GM21723 (cell line): Measurements from ENCODE around the gene CTSL.

Experiments
- ATAC-seq: cut with Tn5 transposase; IDR thresholded peaks from one replicate; pipeline ENCODE4 v1.9.1; 2021; ENCODE audit warnings: mild to moderate bottlenecking, moderate library complexity; ENCODE audit not compliant: unreplicated experiment

The CTSL gene

GRCh38 chr9:87725900-87726709, at the start of gene CTSL:
TSS of gene CTSL (plus strand) at chr9:87726119. CDS start at chr9:87727604, 1,485 bp downstream.
- ATAC-seq: no peak

- no peak for ATAC-seq
These were observed 48.7 kb upstream of the CTSL start for GRCh38 chr9:87676976-87677775.

GRCh38 chr9:87677776-87678587, 47.9 kb upstream of the CTSL start:
- ATAC-seq: no peak

- no peak for ATAC-seq
These were observed 47.1 kb upstream of the CTSL start for GRCh38 chr9:87678650-87679355.

GRCh38 chr9:87681271-87682061, 44.5 kb upstream of the CTSL start:
- ATAC-seq: no peak

- no peak for ATAC-seq
These were observed 43.8 kb upstream of the CTSL start for GRCh38 chr9:87682085-87682484.

GRCh38 chr9:87682618-87683017, 43.3 kb upstream of the CTSL start:
- ATAC-seq: no peak

- no peak for ATAC-seq
These were observed 41.9 kb upstream of the CTSL start for GRCh38 chr9:87683751-87684626.

GRCh38 chr9:87684627-87685219, 41.2 kb upstream of the CTSL start:
- no peak for ATAC-seq

GRCh38 chr9:87685441-87685840, 40.5 kb upstream of the CTSL start:
- ATAC-seq: no peak

- no peak for ATAC-seq
These were observed 39.9 kb upstream of the CTSL start for GRCh38 chr9:87685871-87686519.

- no peak for ATAC-seq
These were observed 39.3 kb upstream of the CTSL start for GRCh38 chr9:87686520-87687090.

GRCh38 chr9:87687207-87687606, 38.7 kb upstream of the CTSL start:
- ATAC-seq: no peak

GRCh38 chr9:87694236-87694755, 31.6 kb upstream of the CTSL start:
- no peak for ATAC-seq

- no peak for ATAC-seq
These were observed 30.4 kb upstream of the CTSL start for GRCh38 chr9:87695523-87695922.

GRCh38 chr9:87696641-87697040, 29.3 kb upstream of the CTSL start:
- ATAC-seq: no peak

GRCh38 chr9:87698069-87698809, 27.7 kb upstream of the CTSL start:
- no peak for ATAC-seq
